OCI-LY3 (cell line): Measurements from ENCODE around the gene RAC3.

Experiments used
- H2AFZ ChIP-seq: fragments of 200-600, 300-600 bp; shearing (Covaris generic); 2 replicates; pipeline ENCODE4 v1.6.0; 2014; ENCODE audit warnings: antibody characterized with exemption, low read depth, low read length
- H3K27ac ChIP-seq: fragments of 200-600, 300-600 bp; sonication (generic); 2 replicates; pipeline ENCODE4 v1.5.1; 2014; ENCODE audit warnings: mild to moderate bottlenecking, low read length, moderate library complexity, mixed read lengths
- H3K27me3 ChIP-seq: fragments of 200-600, 300-600 bp; sonication (generic); 2 replicates; pipeline ENCODE4 v1.6.1; 2014; ENCODE audit warnings: low read depth, low read length, mixed read lengths
- H3K36me3 ChIP-seq: fragments of 200-600, 300-600 bp; sonication (generic); replicated peaks from 2 replicates; pipeline ENCODE3; 2014; ENCODE audit warnings: low read depth, low read length, mixed read lengths
- H3K4me1 ChIP-seq: fragments of 300-600, 200-600 bp; sonication (generic); 2 replicates; pipeline ENCODE4 v1.6.1; 2014; ENCODE audit warnings: low read length, mixed read lengths
- H3K4me2 ChIP-seq: fragments of 200-600, 300-600 bp; sonication (generic); 2 replicates; pipeline ENCODE4 v1.6.1; 2014; ENCODE audit warnings: low read length, mixed read lengths
- H3K4me3 ChIP-seq: fragments of 300-600, 200-600 bp; sonication (generic); 2 replicates; pipeline ENCODE4 v1.5.1; 2014; ENCODE audit warnings: antibody characterized with exemption, mild to moderate bottlenecking, low read length, moderate library complexity
- H3K79me2 ChIP-seq: fragments of 300-600, 200-600 bp; shearing (Covaris generic); 2 replicates; pipeline ENCODE4 v1.6.1; 2014; ENCODE audit warnings: mild to moderate bottlenecking, low read length, mixed read lengths
- H3K9ac ChIP-seq: fragments of 300-600, 200-600 bp; shearing (Covaris generic); 2 replicates; pipeline ENCODE4 v1.6.0; 2014; ENCODE audit warnings: mild to moderate bottlenecking, low read length, moderate library complexity
- H3K9me3 ChIP-seq: fragments of 200-600, 300-600 bp; shearing (Covaris generic); 2 replicates; pipeline ENCODE4 v1.6.1; 2014; ENCODE audit warnings: low read length, mixed read lengths; ENCODE audit not compliant: insufficient read depth
- H4K20me1 ChIP-seq: fragments of 200-600, 300-600 bp; sonication (generic); 2 replicates; pipeline ENCODE4 v1.6.1; 2016; ENCODE audit warnings: low read length, mixed read lengths; ENCODE audit not compliant: insufficient read depth
- EZH2phosphoT487 ChIP-seq: fragments of 200-600 bp; shearing (Covaris generic); IDR thresholded peaks from 2 replicates; pipeline ENCODE4 v1.6.1; 2018; ENCODE audit warnings: antibody characterized with exemption, mixed run types, low read depth
- TF ChIP-seq, protein P1 (sequence below): fragments of 200-600, 300-600 bp; sonication (generic); IDR thresholded peaks from 2 replicates; pipeline ENCODE4 v1.5.1; 2014; ENCODE audit warnings: antibody characterized with exemption, low read length, low read depth

RAC3 gene

DNA sequence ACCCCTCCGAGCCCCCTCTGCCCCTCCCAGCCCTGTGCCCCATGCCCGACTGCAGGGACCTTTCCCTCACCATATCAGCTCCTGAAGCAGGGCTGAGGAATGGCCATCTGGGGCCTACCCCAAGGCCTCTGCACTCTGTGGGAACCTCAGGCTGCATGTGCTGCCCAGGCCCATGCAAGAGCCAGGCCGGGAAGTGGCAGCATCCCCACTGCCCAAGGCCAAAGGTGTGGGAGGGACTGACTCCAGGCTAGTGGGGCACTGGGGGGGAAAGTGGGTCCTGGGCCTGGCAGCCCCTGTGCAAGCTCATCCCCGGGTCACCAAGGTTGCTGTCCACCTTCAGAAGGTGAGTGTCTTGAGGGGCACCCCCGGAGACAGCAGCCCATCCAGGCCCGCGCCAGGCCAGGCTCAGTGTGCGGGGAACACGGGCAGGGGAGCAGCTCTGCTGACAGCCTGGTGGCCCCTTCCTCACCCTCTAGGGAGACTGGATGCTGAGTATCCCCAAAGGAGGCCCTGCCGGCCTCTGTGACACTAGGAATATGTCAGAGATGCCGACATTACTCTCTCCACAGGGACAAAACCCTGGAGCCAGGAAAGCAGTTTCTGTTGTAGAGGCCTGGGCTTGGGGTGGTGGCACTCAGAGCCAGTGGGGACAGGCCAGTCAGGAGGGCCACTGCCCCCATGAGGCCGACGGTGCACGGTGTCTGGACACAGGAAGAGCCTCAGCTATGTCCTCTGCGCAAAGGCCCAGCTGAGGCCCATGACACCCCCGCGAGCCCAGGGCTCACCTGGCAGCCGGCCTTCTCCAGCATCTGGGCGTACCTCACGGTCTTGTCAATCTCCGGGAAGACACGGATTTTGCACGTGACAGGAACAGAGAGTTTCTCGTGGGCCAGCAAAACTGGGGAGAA, 30.9 kb downstream of the RAC3 start:
- H3K4me2 ChIP-seq: no peak overlapping the region
- no peaks in the 10 kb centered on the region for H3K27me3 ChIP-seq
- no peak overlapping the region for H3K4me3 ChIP-seq
- H3K9ac ChIP-seq: no peak overlapping the region
- H3K9me3 ChIP-seq: no peaks in the 10 kb centered on the region
- H3K27ac ChIP-seq: no peak overlapping the region
- H3K4me1 ChIP-seq: peaks cover 14% of the 10 kb centered on the region
- no peak overlapping the region for H2AFZ ChIP-seq
- no peak for TF ChIP-seq EZH2phosphoT487
- TF ChIP-seq, protein P1, sequence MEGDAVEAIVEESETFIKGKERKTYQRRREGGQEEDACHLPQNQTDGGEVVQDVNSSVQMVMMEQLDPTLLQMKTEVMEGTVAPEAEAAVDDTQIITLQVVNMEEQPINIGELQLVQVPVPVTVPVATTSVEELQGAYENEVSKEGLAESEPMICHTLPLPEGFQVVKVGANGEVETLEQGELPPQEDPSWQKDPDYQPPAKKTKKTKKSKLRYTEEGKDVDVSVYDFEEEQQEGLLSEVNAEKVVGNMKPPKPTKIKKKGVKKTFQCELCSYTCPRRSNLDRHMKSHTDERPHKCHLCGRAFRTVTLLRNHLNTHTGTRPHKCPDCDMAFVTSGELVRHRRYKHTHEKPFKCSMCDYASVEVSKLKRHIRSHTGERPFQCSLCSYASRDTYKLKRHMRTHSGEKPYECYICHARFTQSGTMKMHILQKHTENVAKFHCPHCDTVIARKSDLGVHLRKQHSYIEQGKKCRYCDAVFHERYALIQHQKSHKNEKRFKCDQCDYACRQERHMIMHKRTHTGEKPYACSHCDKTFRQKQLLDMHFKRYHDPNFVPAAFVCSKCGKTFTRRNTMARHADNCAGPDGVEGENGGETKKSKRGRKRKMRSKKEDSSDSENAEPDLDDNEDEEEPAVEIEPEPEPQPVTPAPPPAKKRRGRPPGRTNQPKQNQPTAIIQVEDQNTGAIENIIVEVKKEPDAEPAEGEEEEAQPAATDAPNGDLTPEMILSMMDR: no peak
- peaks cover 29% of the 10 kb centered on the region for H3K36me3 ChIP-seq
- H4K20me1 ChIP-seq: no peaks in the 10 kb centered on the region
- H3K79me2 ChIP-seq: peaks cover 28% of the 10 kb centered on the region

DNA sequence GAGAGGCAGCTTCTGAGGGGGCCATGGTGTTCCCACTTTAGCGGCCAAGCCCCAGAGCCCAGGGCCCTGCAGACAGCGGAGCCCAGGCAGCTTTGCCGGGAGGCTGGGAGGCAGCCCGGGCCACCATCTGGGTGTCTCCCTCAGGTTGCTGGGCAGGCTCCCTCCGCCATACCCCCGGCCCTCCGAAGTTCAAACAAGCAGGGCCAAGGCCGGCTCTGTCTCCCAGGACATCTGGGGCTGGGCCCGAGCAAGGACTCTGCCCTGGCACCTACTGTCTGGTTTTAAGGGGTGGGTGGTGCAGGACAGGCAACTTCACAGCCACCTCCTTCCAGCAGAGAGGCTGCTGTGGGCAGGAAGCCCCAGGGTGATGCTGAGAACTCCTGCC, 31.5 kb downstream of the RAC3 start:
- Histone ChIP-seq H3K36me3 (peaks cover 26% of the 10 kb centered on the region), H3K9ac (no peak overlapping the region), H3K27me3 (no peaks in the 10 kb centered on the region), H3K27ac (no peak overlapping the region), H3K4me3 (no peak overlapping the region), H3K4me1 (peaks cover 14% of the 10 kb centered on the region), H3K79me2 (peaks cover 28% of the 10 kb centered on the region), H2AFZ (no peak overlapping the region), H3K9me3 (no peaks in the 10 kb centered on the region), H4K20me1 (no peaks in the 10 kb centered on the region), H3K4me2 (no peak overlapping the region)
- TF ChIP-seq, protein P1: no peak
- TF ChIP-seq EZH2phosphoT487: no peak

DNA sequence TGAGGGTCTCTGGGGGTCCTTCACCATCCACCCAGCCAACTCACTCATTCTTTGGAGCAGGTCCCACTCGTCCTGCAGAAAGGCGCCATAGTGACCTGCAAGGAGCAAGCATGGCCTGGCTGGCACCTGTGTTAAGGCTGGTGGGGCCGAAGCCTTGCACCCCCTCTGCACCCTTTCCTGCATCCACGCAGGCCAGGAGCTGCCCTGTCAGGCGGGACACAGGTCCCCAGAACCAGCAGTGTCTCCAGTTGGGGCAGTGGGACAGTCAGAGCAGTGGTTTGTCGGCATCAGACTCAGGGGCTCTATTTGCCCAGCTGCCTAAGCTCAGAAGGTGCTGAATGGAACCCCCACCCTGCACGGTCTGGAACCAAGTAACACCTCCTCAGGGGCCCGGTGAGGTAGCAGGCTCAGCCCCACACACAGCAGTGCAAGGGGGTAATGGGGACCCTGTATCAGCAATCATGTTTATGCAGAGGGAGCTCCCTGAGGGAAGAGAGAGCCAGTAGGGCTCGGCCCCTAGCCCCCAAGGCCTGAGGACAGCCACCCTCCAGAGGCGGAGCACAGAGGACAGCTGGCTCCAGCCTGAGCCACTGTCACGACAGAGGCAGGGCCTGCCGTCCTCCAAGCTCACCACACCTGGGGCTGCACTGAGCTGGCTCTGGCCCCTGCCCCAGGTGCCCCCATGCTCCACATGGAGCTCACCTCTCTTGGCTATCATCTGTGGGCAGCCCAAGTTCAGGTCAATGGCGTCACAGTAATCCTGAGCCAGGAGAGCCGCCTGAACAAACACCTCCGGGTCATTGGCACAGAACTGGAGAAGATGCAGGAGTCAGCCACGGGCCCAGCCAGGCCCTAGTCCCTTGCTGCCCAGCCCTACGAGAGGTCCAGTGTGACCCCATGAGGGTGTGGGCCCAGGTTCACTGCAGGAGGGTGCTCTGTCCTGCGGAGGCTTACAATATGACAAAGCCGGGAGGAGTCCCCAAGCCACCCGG, 32.2 kb downstream of the RAC3 start:
- no peak overlapping the region for H2AFZ ChIP-seq
- H3K36me3 ChIP-seq: peaks cover 22% of the 10 kb centered on the region
- H4K20me1 ChIP-seq: no peaks in the 10 kb centered on the region
- H3K27me3 ChIP-seq: no peaks in the 10 kb centered on the region
- no peak overlapping the region; the same call in 1 of the 2 replicates for H3K9ac ChIP-seq
- peaks cover 14% of the 10 kb centered on the region for H3K4me1 ChIP-seq
- H3K79me2 ChIP-seq: peaks cover 28% of the 10 kb centered on the region
- TF ChIP-seq EZH2phosphoT487: no peak
- TF ChIP-seq, protein P1: no peak
- peak overlapping the region; percentile 100 for H3K4me3 ChIP-seq
- H3K4me2 ChIP-seq: peak overlapping the region; percentile 96
- no peaks in the 10 kb centered on the region for H3K9me3 ChIP-seq
- no peak overlapping the region for H3K27ac ChIP-seq
